IPS DF 6.9 (cell line): ENCODE data around the gene BICD1.

Experiments used
- DNase-seq: peaks from one replicate; pipeline ENCODE4 v3.0.0-alpha.2; 2013; ENCODE audit warnings: low read depth, low spot score
- H3K27ac ChIP-seq: one replicate; pipeline ENCODE4 v1.5.1; 2013; ENCODE audit warnings: low read length, control low read depth
- H3K27me3 ChIP-seq: 2 replicates; pipeline ENCODE4 v1.6.1; 2013; ENCODE audit warnings: mild to moderate bottlenecking, low read length; ENCODE audit not compliant: control insufficient read depth, insufficient read depth
- H3K36me3 ChIP-seq: 2 replicates; pipeline ENCODE4 v1.6.1; 2013; ENCODE audit warnings: low read length; ENCODE audit not compliant: control insufficient read depth, insufficient read depth
- H3K4me1 ChIP-seq: 2 replicates; pipeline ENCODE4 v1.6.1; 2013; ENCODE audit warnings: low read length; ENCODE audit not compliant: control insufficient read depth, insufficient read depth
- H3K4me3 ChIP-seq: 2 replicates; pipeline ENCODE4 v1.5.1; 2013; ENCODE audit warnings: mild to moderate bottlenecking, low read length
- H3K9me3 ChIP-seq: 2 replicates; pipeline ENCODE4 v1.6.1; 2013; ENCODE audit warnings: low read length, inconsistent platforms; ENCODE audit not compliant: control insufficient read depth, insufficient read depth
- WGBS: extraction: QIAGEN DNeasy Blood & Tissue Kit; methylation state at CpG from one replicate; pipeline ENCODE4 v1.1.7; 2013; ENCODE audit warnings: mixed read lengths, missing lambda C conversion rate; ENCODE audit not compliant: insufficient read length, insufficient coverage; 5-methylcytosine and 5-hydroxymethylcytosine counted together

Gene BICD1

DNA sequence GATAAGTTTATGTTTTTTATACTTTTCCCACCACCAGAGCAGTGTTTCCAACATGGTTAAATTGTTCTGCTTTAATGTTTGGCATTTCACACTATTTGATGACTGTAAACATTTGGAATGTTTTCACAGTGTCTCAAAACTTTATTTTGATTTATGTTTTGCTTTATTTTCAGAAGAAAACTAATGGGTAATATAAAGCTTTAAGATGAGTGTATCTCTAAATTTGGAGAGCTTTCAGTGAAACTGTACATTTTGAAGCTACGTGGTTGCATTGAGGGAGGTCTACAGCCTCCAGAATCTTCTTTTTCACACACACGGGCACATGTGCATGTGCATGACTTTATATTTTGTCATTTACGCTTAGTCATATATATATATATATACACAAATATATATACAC is 10.7 kb downstream of the BICD1 start:
- Histone ChIP-seq H3K4me1 (peaks cover 4% of the 10 kb centered on the region; the same call in 1 of the 2 replicates), H3K27ac (no peak overlapping the region), H3K36me3 (no peaks in the 10 kb centered on the region), H3K9me3 (no peaks in the 10 kb centered on the region), H3K4me3 (no peak overlapping the region), H3K27me3 (no peaks in the 10 kb centered on the region)
- WGBS: no CpG with 5 or more reads among the region's 3 CpGs
- DNase-seq: no peak

GRCh38 chr12:32118806-32119205 is 12.2 kb downstream of the BICD1 start:
- WGBS: no CpG with 5 or more reads among the region's 5 CpGs
- no peak for DNase-seq

GRCh38 chr12:32120419-32120818 is 13.8 kb downstream of the BICD1 start:
- H3K36me3 ChIP-seq: no peaks in the 10 kb centered on the region
- H3K27me3 ChIP-seq: no peaks in the 10 kb centered on the region
- H3K4me3 ChIP-seq: no peak overlapping the region
- peaks cover 6% of the 10 kb centered on the region; the same call in 1 of the 2 replicates for H3K4me1 ChIP-seq
- no peaks in the 10 kb centered on the region for H3K9me3 ChIP-seq
- no peak overlapping the region for H3K27ac ChIP-seq
- WGBS: no CpG with 5 or more reads among the region's 2 CpGs
- no peak for DNase-seq

More at GRCh38 chr12:32118806-32119205, 12.2 kb downstream of the BICD1 start:
- H3K27ac ChIP-seq: no peak overlapping the region
- peaks cover 4% of the 10 kb centered on the region; the same call in 1 of the 2 replicates for H3K4me1 ChIP-seq
- H3K27me3 ChIP-seq: no peaks in the 10 kb centered on the region
- H3K4me3 ChIP-seq: no peak overlapping the region
- H3K36me3 ChIP-seq: no peaks in the 10 kb centered on the region
- H3K9me3 ChIP-seq: no peaks in the 10 kb centered on the region

GRCh38 chr12:32124637-32125036 is 18.0 kb downstream of the BICD1 start:
- H3K36me3 ChIP-seq: no peaks in the 10 kb centered on the region
- peaks cover 4% of the 10 kb centered on the region; the same call in 1 of the 2 replicates for H3K4me1 ChIP-seq
- H3K27me3 ChIP-seq: no peaks in the 10 kb centered on the region
- H3K9me3 ChIP-seq: no peaks in the 10 kb centered on the region
- WGBS: no CpG with 5 or more reads among the region's 1 CpG
- no peak overlapping the region for H3K27ac ChIP-seq
- DNase-seq: no peak
- no peak overlapping the region for H3K4me3 ChIP-seq

DNA sequence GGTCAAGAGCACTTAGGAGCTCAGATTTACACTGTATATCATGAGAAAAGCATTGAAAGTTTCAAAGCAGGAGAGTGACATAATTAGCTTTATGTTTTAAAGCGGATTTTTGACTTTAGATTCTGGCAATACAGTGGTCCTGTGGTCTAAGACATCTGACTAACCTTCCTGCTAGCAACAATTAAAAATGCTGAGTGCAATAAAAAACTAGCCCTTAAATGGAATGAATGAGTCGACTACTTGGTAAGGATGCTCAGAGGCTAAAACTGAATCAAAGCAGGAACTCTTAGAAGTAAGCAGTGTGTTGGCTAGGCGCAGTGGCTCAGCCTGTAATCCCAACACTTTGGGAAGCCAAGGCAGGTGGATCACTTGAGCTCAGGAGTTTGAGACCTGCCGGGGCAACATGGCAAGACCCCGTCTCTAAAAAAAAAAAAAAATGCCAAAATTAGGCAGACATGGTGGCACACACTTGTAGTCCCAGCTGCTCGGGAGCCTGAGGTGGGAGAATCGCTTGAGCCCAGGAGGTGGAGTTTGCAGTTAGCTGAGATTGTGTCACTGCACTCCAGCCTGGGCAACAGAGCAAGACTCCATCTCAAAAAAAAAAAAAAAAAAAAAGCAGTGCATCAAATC is 18.9 kb downstream of the BICD1 start:
- Histone ChIP-seq H3K27me3 (no peaks in the 10 kb centered on the region), H3K27ac (no peak overlapping the region), H3K9me3 (no peaks in the 10 kb centered on the region), H3K4me1 (peaks cover 4% of the 10 kb centered on the region; the same call in 1 of the 2 replicates), H3K36me3 (no peaks in the 10 kb centered on the region), H3K4me3 (no peak overlapping the region)
- no peak for DNase-seq
- WGBS: no CpG with 5 or more reads among the region's 7 CpGs

DNA sequence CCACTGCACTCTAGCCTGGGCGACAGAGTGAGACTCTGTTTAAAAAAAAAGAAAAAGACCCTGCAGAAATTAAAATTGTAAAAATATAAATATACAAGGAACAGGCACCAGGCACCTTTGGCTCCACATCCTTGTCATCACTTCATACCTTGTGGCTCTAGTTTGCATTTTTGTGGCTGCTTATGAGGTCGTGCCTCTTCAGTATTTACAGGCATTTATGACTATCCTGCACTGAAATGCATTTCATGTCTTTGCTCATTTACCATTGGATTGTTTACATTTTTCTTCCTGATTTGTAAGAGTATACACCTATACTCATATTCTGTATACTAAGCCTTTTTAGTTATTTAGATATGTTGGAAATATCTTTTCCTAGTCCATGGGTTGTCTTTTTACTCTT is 20.1 kb downstream of the BICD1 start:
- H3K9me3 ChIP-seq: no peaks in the 10 kb centered on the region
- DNase-seq: no peak
- H3K27ac ChIP-seq: no peak overlapping the region
- WGBS: no CpG with 5 or more reads among the region's 2 CpGs
- no peak overlapping the region for H3K4me3 ChIP-seq
- no peaks in the 10 kb centered on the region for H3K36me3 ChIP-seq
- H3K4me1 ChIP-seq: peaks cover 2% of the 10 kb centered on the region; the same call in 1 of the 2 replicates
- no peaks in the 10 kb centered on the region for H3K27me3 ChIP-seq

DNA sequence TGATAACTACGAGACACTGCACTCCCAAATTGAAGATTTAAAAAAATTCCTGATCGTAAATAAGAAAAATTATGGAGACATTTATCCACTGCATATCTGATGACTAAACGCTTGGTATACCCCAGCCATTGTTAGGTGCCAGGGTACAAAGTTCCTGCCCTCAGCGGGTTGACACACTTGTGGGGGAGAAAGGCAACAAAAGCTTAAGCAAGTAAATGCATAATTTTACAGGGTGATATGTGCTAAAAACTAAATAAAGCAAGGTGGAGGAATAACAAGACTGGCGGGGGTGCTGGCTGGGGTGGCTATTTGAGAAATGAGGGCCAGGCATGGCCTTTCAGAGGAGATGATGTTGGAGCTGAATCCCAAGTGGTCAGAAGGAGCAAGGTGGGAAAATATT is 25.0 kb downstream of the BICD1 start:
- Histone ChIP-seq H3K9me3 (no peaks in the 10 kb centered on the region), H3K27me3 (no peaks in the 10 kb centered on the region), H3K36me3 (no peaks in the 10 kb centered on the region), H3K27ac (no peak overlapping the region), H3K4me1 (0 out of 2 replicates have a peak, but pooled peaks cover 1% of the 10 kb centered on the region), H3K4me3 (no peak overlapping the region)
- DNase-seq: no peak
- WGBS: no CpG with 5 or more reads among the region's 5 CpGs

GRCh38 chr12:32134101-32134888 is 27.6 kb downstream of the BICD1 start:
- no peak for DNase-seq
- Histone ChIP-seq H3K9me3 (no peaks in the 10 kb centered on the region), H3K27me3 (no peaks in the 10 kb centered on the region), H3K4me3 (no peak overlapping the region), H3K27ac (no peak overlapping the region), H3K36me3 (no peaks in the 10 kb centered on the region), H3K4me1 (0 out of 2 replicates have a peak, but pooled peaks cover 1% of the 10 kb centered on the region)
- no CpG with 5 or more reads among the region's 8 CpGs for WGBS

GRCh38 chr12:32135967-32136366 is 29.3 kb downstream of the BICD1 start:
- no CpG with 5 or more reads among the region's 2 CpGs for WGBS
- DNase-seq: no peak

DNA sequence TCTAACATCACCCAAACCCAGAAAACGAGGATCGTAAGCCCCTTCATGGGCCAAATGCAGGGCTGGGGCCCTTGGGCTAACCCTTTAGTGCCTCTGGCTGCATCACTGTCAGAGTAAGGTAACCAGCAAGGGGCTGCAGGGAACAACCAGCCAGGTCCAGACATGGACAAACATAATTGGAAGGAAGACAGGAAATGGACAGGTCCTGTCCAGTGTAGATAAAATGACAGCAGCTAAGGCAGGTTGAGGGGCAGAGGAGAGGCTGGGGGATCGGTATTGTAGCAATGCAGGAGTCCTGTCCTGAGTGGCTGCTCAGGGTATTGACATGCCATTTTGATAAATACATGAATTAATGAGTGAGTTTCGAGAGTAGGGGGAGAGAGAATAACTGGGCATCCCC is 29.8 kb downstream of the BICD1 start:
- no CpG with 5 or more reads among the region's 4 CpGs for WGBS
- Histone ChIP-seq H3K4me3 (no peak overlapping the region), H3K4me1 (0 out of 2 replicates have a peak, but pooled peaks cover 3% of the 10 kb centered on the region), H3K36me3 (no peaks in the 10 kb centered on the region), H3K27me3 (no peaks in the 10 kb centered on the region), H3K9me3 (no peaks in the 10 kb centered on the region), H3K27ac (no peak overlapping the region)
- DNase-seq: no peak

More at GRCh38 chr12:32135967-32136366, 29.3 kb downstream of the BICD1 start:
- H3K4me1 ChIP-seq: 0 out of 2 replicates have a peak, but pooled peaks cover 3% of the 10 kb centered on the region
- no peaks in the 10 kb centered on the region for H3K36me3 ChIP-seq
- H3K9me3 ChIP-seq: no peaks in the 10 kb centered on the region
- H3K4me3 ChIP-seq: no peak overlapping the region
- no peaks in the 10 kb centered on the region for H3K27me3 ChIP-seq
- H3K27ac ChIP-seq: no peak overlapping the region
